Keratinocyte (primary cell): ENCODE measurements around the gene ADGRG1. TPM values are rescaled to one million over a fixed set of nuclear protein-coding genes. Genes with fewer than 3 reads are reported as not detected.

Experiments
- DNase-seq: peaks from one replicate; pipeline ENCODE4 v3.0.0-alpha.2; 2011; ENCODE audit warnings: low read depth, missing footprints, low spot score
- FAIRE-seq: peaks from 2 replicates; lab custom pipeline; 2011; peaks lifted over from hg19 to GRCh38; lab: Jason Lieb, UNC
- H2AFZ ChIP-seq: 2 replicates; pipeline ENCODE4 v1.6.0; 2012; ENCODE audit warnings: low read length, control low read depth, inconsistent platforms; ENCODE audit not compliant: control insufficient read depth
- H3K27ac ChIP-seq: 2 replicates; pipeline ENCODE4 v1.5.1; 2011; ENCODE audit warnings: low read length; ENCODE audit not compliant: control insufficient read depth, insufficient read depth
- H3K27me3 ChIP-seq: 3 replicates; pipeline ENCODE4 v1.6.0; 2011; ENCODE audit warnings: low read length; ENCODE audit not compliant: control insufficient read depth, insufficient read depth; ENCODE audit errors: extremely low read depth
- H3K36me3 ChIP-seq, 2 experiments: 2 replicates in 1 of 2; 3 replicates in 1 of 2; pipeline ENCODE4 v1.5.1; 2011; ENCODE audit warnings: low read length in 2 of 2, mild to moderate bottlenecking in 1 of 2; ENCODE audit not compliant: control insufficient read depth in 2 of 2, insufficient read depth in 2 of 2; ENCODE audit errors: extremely low read depth in 1 of 2
- H3K4me1 ChIP-seq: 3 replicates; pipeline ENCODE4 v1.5.1; 2011; ENCODE audit warnings: low read length; ENCODE audit not compliant: control insufficient read depth, insufficient read depth; ENCODE audit errors: extremely low read depth
- H3K4me2 ChIP-seq: 3 replicates; pipeline ENCODE4 v1.6.0; 2011; ENCODE audit warnings: low read depth, low read length; ENCODE audit not compliant: control insufficient read depth, insufficient read depth; ENCODE audit errors: extremely low read depth
- H3K4me3 ChIP-seq, 3 experiments: fragments of 200-600 bp in 1 of 3; sonication (generic) in 1 of 3; 2 replicates in 2 of 3; 3 replicates in 1 of 3; pipeline ENCODE4 v1.5.1; 2011 to 2016; ENCODE audit warnings: low read length in 3 of 3, mild to moderate bottlenecking in 3 of 3, control low read depth in 2 of 3, inconsistent platforms in 1 of 3, low read depth in 1 of 3, mixed read lengths in 1 of 3, mixed run types in 1 of 3, moderate library complexity in 1 of 3; ENCODE audit not compliant: control insufficient read depth in 2 of 3, insufficient read depth in 2 of 3; ENCODE audit errors: extremely low read depth in 1 of 3
- H3K79me2 ChIP-seq: 2 replicates; pipeline ENCODE4 v1.6.0; 2012; ENCODE audit warnings: low read length; ENCODE audit not compliant: control insufficient read depth, insufficient read depth
- H3K9ac ChIP-seq: 3 replicates; pipeline ENCODE4 v1.6.0; 2011; ENCODE audit warnings: low read length; ENCODE audit not compliant: control insufficient read depth, insufficient read depth; ENCODE audit errors: extremely low read depth
- H3K9me1 ChIP-seq: 3 replicates; pipeline ENCODE4 v1.6.0; 2011; ENCODE audit warnings: low read length; ENCODE audit not compliant: control insufficient read depth, insufficient read depth; ENCODE audit errors: extremely low read depth
- H3K9me3 ChIP-seq: 2 replicates; pipeline ENCODE4 v1.5.1; 2012; ENCODE audit warnings: low read depth, low read length; ENCODE audit not compliant: control insufficient read depth
- H4K20me1 ChIP-seq: 3 replicates; pipeline ENCODE4 v1.6.0; 2011; ENCODE audit warnings: low read length; ENCODE audit not compliant: control insufficient read depth, insufficient read depth; ENCODE audit errors: extremely low read depth
- CTCF ChIP-seq, 3 experiments: IDR thresholded peaks in 1 of 3; conservative IDR thresholded peaks in 1 of 3; optimal IDR thresholded peaks in 1 of 3; 2 replicates in 2 of 3; 3 replicates in 1 of 3; pipeline versions ENCODE3 to v1.5.1; 2011; ENCODE audit warnings: low read length in 3 of 3, mild to moderate bottlenecking in 3 of 3, moderate library complexity in 2 of 3, control low read depth in 1 of 3, inconsistent platforms in 1 of 3; ENCODE audit not compliant: insufficient read depth in 2 of 3; ENCODE audit errors: extremely low read depth in 1 of 3
- EZH2 ChIP-seq: IDR thresholded peaks from one replicate; pipeline ENCODE4 v1.6.1; 2012; ENCODE audit warnings: inconsistent platforms, mild to moderate bottlenecking, low read length, moderate library complexity
- dilution Hi-C: fragments of 300-500 bp; cut with MboI; formaldehyde crosslinking; loops from one replicate; pipeline ENCODE4 v1.7.0; 2020; ENCODE audit warnings: low sequenced_read_pairs; ENCODE audit not compliant: extremely low pct_ligation_motif_present
- polyA plus RNA-seq, 5 experiments: library from polyadenylated mRNA; depleted of rRNA in 3 of 5; stranded (reverse) in 3 of 5; stranded (forward) in 1 of 5; unstranded in 1 of 5; fragments of >200 nt; gene quantifications; 1 replicate in 1 of 5; 2 replicates in 3 of 5; 3 replicates in 1 of 5; pipeline versions ENCODE4 v1.2.1 to v1.2.3, GENCODE V29; 2011 to 2012; ENCODE audit warnings: missing spikeins in 2 of 5, low read depth in 1 of 5, low replicate concordance in 1 of 5

Gene ADGRG1
- polyA plus RNA-seq, 1 donor (not counting 4 experiments of a cell fraction or from before 2014, with no cell fraction given): 28.4 TPM

GRCh38 chr16:57672824-57673223, 44.4 kb downstream of the ADGRG1 start:
- no peak for FAIRE-seq

GRCh38 chr16:57675741-57676551, 47.5 kb downstream of the ADGRG1 start:
- Histone ChIP-seq H3K9ac (no peak overlapping the region), H3K4me1 (no peaks in the 10 kb centered on the region), H3K9me3 (no peaks in the 10 kb centered on the region), H2AFZ (no peak overlapping the region), H3K4me2 (no peak overlapping the region), H4K20me1 (no peaks in the 10 kb centered on the region), H3K9me1 (no peaks in the 10 kb centered on the region), H3K36me3 (no peaks in the 10 kb centered on the region), H3K27me3 (peaks cover under 1% of the 10 kb centered on the region), H3K79me2 (no peaks in the 10 kb centered on the region), H3K4me3 (no peak overlapping the region), H3K27ac (no peak overlapping the region)
- DNase-seq: no peak
- no peak for FAIRE-seq
- TF ChIP-seq CTCF (optimal IDR thresholded peaks at IDR 0.05 in 1 of 3, IDR thresholded peaks at IDR 0.05 in 1 of 3, conservative IDR thresholded peaks at IDR 0.05 in 1 of 3; ENCODE audit: extremely low read depth in 1 of 3, insufficient read depth in 2 of 3, low read length in 3 of 3) (no peak), EZH2 (no peak)
- dilution Hi-C loops: no loop called here

More at GRCh38 chr16:57672824-57673223, 44.4 kb downstream of the ADGRG1 start:
- Histone ChIP-seq H3K9ac (no peak overlapping the region), H4K20me1 (no peaks in the 10 kb centered on the region), H3K27ac (no peak overlapping the region), H3K36me3 (no peaks in the 10 kb centered on the region), H2AFZ (no peak overlapping the region), H3K79me2 (no peaks in the 10 kb centered on the region), H3K9me1 (no peaks in the 10 kb centered on the region), H3K27me3 (peaks cover 3% of the 10 kb centered on the region), H3K4me1 (no peaks in the 10 kb centered on the region), H3K4me2 (no peak overlapping the region), H3K4me3 (no peak overlapping the region), H3K9me3 (no peaks in the 10 kb centered on the region)
- no peak for DNase-seq
- TF ChIP-seq CTCF (optimal IDR thresholded peaks at IDR 0.05 in 1 of 3, IDR thresholded peaks at IDR 0.05 in 1 of 3, conservative IDR thresholded peaks at IDR 0.05 in 1 of 3; ENCODE audit: extremely low read depth in 1 of 3, insufficient read depth in 2 of 3, low read length in 3 of 3) (no peak), EZH2 (no peak)
- dilution Hi-C loops: no loop called here
